GM21515 (cell line): Measurements from ENCODE around the gene RADIL.

Experiments
- ATAC-seq: cut with Tn5 transposase; IDR thresholded peaks from one replicate; pipeline ENCODE4 v1.9.1; 2021; ENCODE audit not compliant: unreplicated experiment

Gene RADIL

GRCh38 chr7:4832711-4833110 is 50.8 kb downstream of the RADIL start:
- no peak for ATAC-seq

- ATAC-seq = no peak
Observed at GRCh38 chr7:4831723-4832495, 51.6 kb downstream of the RADIL start.

GRCh38 chr7:4830176-4830575 is 53.3 kb downstream of the RADIL start:
- ATAC-seq = no peak

- ATAC-seq = no peak
Observed at GRCh38 chr7:4828720-4829383, 54.7 kb downstream of the RADIL start.

- ATAC-seq = no peak
Observed at GRCh38 chr7:4825081-4825480, 58.4 kb downstream of the RADIL start.

GRCh38 chr7:4824120-4824775 is 59.3 kb downstream of the RADIL start:
- ATAC-seq = no peak

- no peak for ATAC-seq
Observed at GRCh38 chr7:4823441-4824119, 59.9 kb downstream of the RADIL start.

- no peak for ATAC-seq
Observed at GRCh38 chr7:4822677-4823076, 60.8 kb downstream of the RADIL start.

- no peak for ATAC-seq
Observed at GRCh38 chr7:4820967-4821471, 62.5 kb downstream of the RADIL start.

GRCh38 chr7:4820405-4820966 is 63.0 kb downstream of the RADIL start:
- no peak for ATAC-seq

- ATAC-seq = no peak
Observed at GRCh38 chr7:4819560-4820404, 63.7 kb downstream of the RADIL start.

GRCh38 chr7:4818000-4818794 is 65.3 kb downstream of the RADIL start:
- ATAC-seq = no peak

- ATAC-seq = no peak
Observed at GRCh38 chr7:4817178-4817901, 66.2 kb downstream of the RADIL start.

- ATAC-seq = no peak
Observed at GRCh38 chr7:4816419-4817080, 67.0 kb downstream of the RADIL start.

- ATAC-seq = no peak
Observed at GRCh38 chr7:4815609-4816418, 67.7 kb downstream of the RADIL start.

GRCh38 chr7:4815121-4815520 is 68.4 kb downstream of the RADIL start:
- no peak for ATAC-seq

GRCh38 chr7:4814433-4814832 is 69.1 kb downstream of the RADIL start:
- no peak for ATAC-seq
